ENCODE results near the gene RPUSD1. TPM values are rescaled to one million over a fixed set of nuclear protein-coding genes. Genes with fewer than 3 reads are reported as not detected.
A peak's percentile ranks its signal among the peaks of the same experiment; 100 is the strongest.
"Not testable (repeated sequence)": the region's sequence is repeated elsewhere in the genome, so short reads cannot be mapped to it uniquely, and the experiment has no call there.

RPUSD1 gene
- total RNA-seq, 1 donor from 2014 or later: 12.6 TPM

GRCh38 chr16:754121-754607, 34.0 kb downstream of the RPUSD1 start:
- not testable (repeated sequence) for DNase-seq (ENCODE audit: low spot score in 2 of 2); FAIRE-seq

GRCh38 chr16:752007-752312, 36.2 kb downstream of the RPUSD1 start:
- FAIRE-seq (no peak), DNase-seq (ENCODE audit: low spot score in 2 of 2) (no peak)

- FAIRE-seq (no peak), DNase-seq (ENCODE audit: low spot score in 2 of 2) (peak in 1 of 2 donors; percentile 40)
These were observed 36.8 kb downstream of the RPUSD1 start for GRCh38 chr16:751152-752006.

- DNase-seq (ENCODE audit: low spot score in 2 of 2): no peak
- FAIRE-seq: no peak
These were observed 37.7 kb downstream of the RPUSD1 start for GRCh38 chr16:750485-750884.

GRCh38 chr16:749010-749409, 39.2 kb downstream of the RPUSD1 start:
- no peak for FAIRE-seq
- no peak for DNase-seq (ENCODE audit: low spot score in 2 of 2)

- FAIRE-seq: no peak
- no peak for DNase-seq (ENCODE audit: low spot score in 2 of 2)
These were observed 40.0 kb downstream of the RPUSD1 start for GRCh38 chr16:747978-748746.

- DNase-seq (ENCODE audit: low spot score in 2 of 2) (no peak), FAIRE-seq (no peak)
These were observed 41.5 kb downstream of the RPUSD1 start for GRCh38 chr16:746637-747036.

- DNase-seq (ENCODE audit: low spot score in 2 of 2) (no peak), FAIRE-seq (no peak)
These were observed 42.4 kb downstream of the RPUSD1 start for GRCh38 chr16:745739-746138.

GRCh38 chr16:743794-744500, 44.2 kb downstream of the RPUSD1 start:
- DNase-seq (ENCODE audit: low spot score in 2 of 2) (no peak), FAIRE-seq (no peak)

GRCh38 chr16:742894-743293, 45.3 kb downstream of the RPUSD1 start:
- not testable (repeated sequence) for DNase-seq (ENCODE audit: low spot score in 2 of 2); FAIRE-seq

GRCh38 chr16:741986-742629, 46.1 kb downstream of the RPUSD1 start:
- FAIRE-seq: no peak
- DNase-seq (ENCODE audit: low spot score in 2 of 2): no peak

- FAIRE-seq (no peak), DNase-seq (ENCODE audit: low spot score in 2 of 2) (peak; percentile 98)
These were observed 47.2 kb downstream of the RPUSD1 start, which contains the start of gene CIAO3 for GRCh38 chr16:740764-741505. Gene CIAO3, minus strand, starts transcription at chr16:740997. Its CDS starts 12 bp downstream, at chr16:740985.

GRCh38 chr16:740459-740763, 47.8 kb downstream of the RPUSD1 start:
- DNase-seq (ENCODE audit: low spot score in 2 of 2) (peak in 1 of 2 donors; percentile 47), FAIRE-seq (no peak)

- FAIRE-seq (no peak), DNase-seq (ENCODE audit: low spot score in 2 of 2) (no peak)
These were observed 48.4 kb downstream of the RPUSD1 start for GRCh38 chr16:739560-740458.

GRCh38 chr16:736936-737481, 51.2 kb downstream of the RPUSD1 start:
- FAIRE-seq (no peak), DNase-seq (ENCODE audit: low spot score in 2 of 2) (no peak)

- DNase-seq (ENCODE audit: low spot score in 2 of 2) (no peak), FAIRE-seq (no peak)
These were observed 52.2 kb downstream of the RPUSD1 start for GRCh38 chr16:735982-736453.

GRCh38 chr16:734981-735881, 53.0 kb downstream of the RPUSD1 start:
- DNase-seq (ENCODE audit: low spot score in 2 of 2): no peak
- no peak for FAIRE-seq
